T-helper 2 cell (primary cell): ENCODE data around the gene FEZF1.

Experiments used
- DNase-seq, 5 experiments: peaks; one replicate each; pipeline versions ENCODE4 v3.0.0 to v3.0.0-alpha.2; 2012 to 2022

The FEZF1 gene

DNA sequence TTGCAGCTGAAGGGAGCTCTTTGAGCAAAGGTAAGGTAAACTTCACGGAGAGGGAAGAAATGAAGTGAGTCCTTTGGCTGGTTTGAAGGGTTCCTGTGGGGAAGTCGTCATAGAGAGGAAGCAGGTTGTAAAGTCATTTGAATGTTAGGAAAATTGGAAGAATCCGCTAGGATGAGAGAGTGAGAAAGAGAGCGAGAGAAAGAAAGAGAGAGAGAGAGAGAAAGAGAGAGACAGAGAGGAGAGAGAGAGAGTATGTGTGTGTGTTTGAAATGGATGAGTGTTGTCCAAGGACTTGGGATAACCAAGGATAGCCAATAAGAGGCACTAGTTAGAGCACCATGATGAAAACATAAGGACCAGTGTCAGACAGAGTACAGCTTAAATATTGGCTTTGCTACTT is 43.1 kb downstream of the FEZF1 start:
- no peak for DNase-seq

DNA sequence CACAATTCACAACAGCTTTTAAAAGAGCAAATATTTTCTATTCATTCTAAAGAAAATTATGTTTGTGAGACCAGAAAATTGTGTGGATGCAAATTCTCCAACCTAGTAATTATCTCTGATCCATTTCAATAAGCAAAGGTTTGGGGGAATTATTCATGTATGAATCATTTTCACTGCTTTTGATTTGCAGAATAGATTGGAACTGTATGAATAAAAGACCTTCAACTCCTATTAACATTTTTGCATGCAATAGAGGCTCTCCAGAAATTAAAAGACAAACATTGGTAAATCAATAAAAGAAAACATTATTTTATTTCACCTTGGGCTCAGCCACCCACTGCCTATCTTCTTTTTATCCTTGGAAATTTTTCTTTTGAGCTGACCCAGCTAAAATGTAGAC is 43.5 kb downstream of the FEZF1 start:
- no peak for DNase-seq

DNA sequence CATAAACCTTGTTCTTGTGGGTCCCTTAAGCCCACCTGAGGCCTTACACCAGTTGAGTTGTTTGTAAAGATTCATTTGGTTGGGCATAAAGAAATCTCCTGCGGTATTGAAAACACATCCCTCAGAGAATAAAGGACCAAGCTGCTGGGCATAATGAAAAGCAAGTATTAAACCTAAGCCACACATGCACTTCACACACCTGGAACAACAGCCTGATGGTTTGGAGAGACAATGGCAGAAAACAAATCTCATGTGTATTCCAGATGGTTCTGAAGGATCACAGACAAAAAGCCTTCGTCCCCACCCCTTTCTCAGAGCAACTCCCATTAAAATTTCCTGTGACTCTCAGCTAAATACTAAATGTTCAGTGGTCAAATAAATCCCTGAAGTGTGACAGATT is 44.2 kb downstream of the FEZF1 start:
- DNase-seq, result no peak

DNA sequence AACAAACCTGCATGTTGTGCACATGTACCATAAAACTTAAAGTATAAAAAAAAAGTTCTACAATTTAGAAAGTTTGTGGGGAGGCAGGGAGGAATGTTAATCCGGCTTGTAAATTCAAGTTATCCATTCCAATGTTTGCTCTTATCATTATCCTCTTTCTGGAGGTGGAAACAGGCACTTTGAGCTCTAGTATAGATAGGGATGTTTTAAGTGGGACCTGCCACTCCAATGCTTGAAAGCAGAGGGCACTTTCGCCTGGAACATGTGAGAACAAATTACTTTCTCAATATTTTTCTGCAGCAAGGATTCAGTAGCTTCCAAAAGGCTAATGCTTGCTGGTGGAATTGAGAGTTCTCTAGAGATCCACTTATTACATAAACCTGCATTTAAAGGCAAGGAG is 45.6 kb downstream of the FEZF1 start:
- no peak for DNase-seq

DNA sequence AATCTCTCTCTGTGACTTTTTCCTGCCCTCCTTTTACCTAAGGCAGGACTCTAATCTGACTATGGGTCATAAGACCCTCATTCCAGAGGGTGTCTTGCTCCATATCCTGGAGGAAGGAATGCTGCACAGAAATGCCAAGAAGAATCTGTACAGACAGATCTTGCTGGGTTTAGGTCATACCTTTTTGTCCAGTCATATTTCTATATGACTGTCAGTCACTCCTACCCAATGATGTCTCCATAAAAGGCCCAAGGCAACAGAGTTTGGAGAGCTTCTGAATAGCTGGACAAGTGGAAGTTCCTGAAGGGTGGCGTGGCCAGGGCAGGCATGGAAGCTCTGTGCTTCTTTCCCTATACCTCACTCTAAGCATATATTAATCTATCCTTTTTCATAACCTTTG is 47.5 kb downstream of the FEZF1 start:
- DNase-seq, result no peak

DNA sequence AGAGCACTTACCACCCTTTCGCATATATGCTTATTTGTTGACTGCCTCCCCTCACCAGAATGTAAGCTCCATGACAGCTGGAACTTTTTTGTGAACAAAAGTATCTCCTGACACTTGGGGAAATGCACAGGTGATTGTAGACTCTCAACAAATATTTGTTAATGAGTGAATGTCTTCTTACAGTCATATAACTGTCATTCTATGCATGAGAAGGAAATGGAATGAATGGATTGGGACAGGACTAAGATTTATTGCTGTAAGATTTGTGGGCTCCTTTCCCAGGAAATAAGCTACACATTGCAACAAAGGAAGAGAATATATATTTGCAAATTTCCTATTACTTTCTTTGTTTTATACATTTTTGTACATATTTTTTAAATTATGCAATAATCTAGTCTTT is 48.5 kb downstream of the FEZF1 start:
- no peak for DNase-seq

DNA sequence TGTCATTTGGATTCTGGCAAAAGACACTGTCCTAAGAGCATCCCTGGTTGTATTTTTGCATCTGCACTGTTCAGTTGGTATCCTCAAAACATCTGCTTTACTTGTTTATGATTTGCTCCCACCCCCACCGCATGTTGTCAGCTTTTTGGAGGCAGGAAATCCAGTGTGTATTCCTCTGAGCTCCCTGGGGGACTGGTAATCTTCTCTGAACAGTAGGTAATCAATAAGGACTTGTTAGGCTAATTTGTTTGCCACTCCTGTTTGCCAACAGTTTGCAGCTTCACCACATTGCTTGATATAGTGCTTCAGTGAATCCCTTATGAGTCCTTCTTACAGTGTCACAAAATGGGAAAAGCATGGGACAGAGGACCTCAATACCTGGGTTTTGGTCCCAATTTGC is 49.1 kb downstream of the FEZF1 start:
- DNase-seq, result no peak
